ENCODE results near the gene CCDC158. TPM values are rescaled to one million over a fixed set of nuclear protein-coding genes. Genes with fewer than 3 reads are reported as not detected.

Gene CCDC158
- total and polyA plus RNA-seq, 9 donors, result 0.02 to 0.23 (median 0.15) TPM; not detected in 3

- Histone ChIP-seq H3K9me3 (no peaks in the 10 kb centered on the region), H3K27me3 (no peaks in the 10 kb centered on the region), H3K4me3 (no peak overlapping the region), H3K27ac (no peak overlapping the region), H3K4me1 (ENCODE audit: insufficient read depth) (no peaks in the 10 kb centered on the region), H3K36me3 (no peaks in the 10 kb centered on the region)
- no peak for TF ChIP-seq CTCF (IDR thresholded peaks at IDR 0.05)
- no peak for TF ChIP-seq EP300 (IDR thresholded peaks at IDR 0.05)
- TF ChIP-seq POLR2A (IDR thresholded peaks at IDR 0.05), result no peak
- intact Hi-C loops (cut with DNase I), result no loop called here
- no peak for DNase-seq
Measured at GRCh38 chr4:76272073-76272472, 148.9 kb downstream of the CCDC158 start.

- DNase-seq, result no peak
- Histone ChIP-seq H3K36me3 (no peaks in the 10 kb centered on the region), H3K27me3 (no peaks in the 10 kb centered on the region), H3K4me1 (ENCODE audit: insufficient read depth) (no peaks in the 10 kb centered on the region), H3K9me3 (no peaks in the 10 kb centered on the region), H3K27ac (no peak overlapping the region), H3K4me3 (no peak overlapping the region)
- WGBS, 3 donors, result 93 to 95% (median 94%) methylated on average over 6 of the region's 6 CpGs
- TF ChIP-seq EP300 (IDR thresholded peaks at IDR 0.05), result no peak
- TF ChIP-seq CTCF (IDR thresholded peaks at IDR 0.05), result no peak
- TF ChIP-seq POLR2A (IDR thresholded peaks at IDR 0.05), result no peak
- intact Hi-C loops (cut with DNase I), result no loop called here
Measured at GRCh38 chr4:76271248-76271647, 149.7 kb downstream of the CCDC158 start.

- intact Hi-C loops (cut with DNase I), result no loop called here
- no peaks in the 10 kb centered on the region for H3K9me3 ChIP-seq
- H3K4me1 ChIP-seq (ENCODE audit: insufficient read depth), result no peaks in the 10 kb centered on the region
- TF ChIP-seq CTCF (IDR thresholded peaks at IDR 0.05) (no peak), EP300 (IDR thresholded peaks at IDR 0.05) (no peak), POLR2A (IDR thresholded peaks at IDR 0.05) (no peak)
- no peak for DNase-seq
- H3K36me3 ChIP-seq, result no peaks in the 10 kb centered on the region
- H3K27me3 ChIP-seq, result no peaks in the 10 kb centered on the region
- H3K4me3 ChIP-seq, result no peak overlapping the region
- no peak overlapping the region for H3K27ac ChIP-seq
- 77 to 78% (median 77%) methylated on average over 11 of the region's 11 CpGs for WGBS, 3 donors
Measured at GRCh38 chr4:76270244-76271175, 150.4 kb downstream of the CCDC158 start.

GRCh38 chr4:76267811-76268210, 153.1 kb downstream of the CCDC158 start:
- TF ChIP-seq EP300 (IDR thresholded peaks at IDR 0.05) (no peak), CTCF (IDR thresholded peaks at IDR 0.05) (no peak), POLR2A (IDR thresholded peaks at IDR 0.05) (no peak)
- Histone ChIP-seq H3K27me3 (no peaks in the 10 kb centered on the region), H3K4me1 (ENCODE audit: insufficient read depth) (no peaks in the 10 kb centered on the region), H3K36me3 (no peaks in the 10 kb centered on the region), H3K27ac (no peak overlapping the region), H3K9me3 (no peaks in the 10 kb centered on the region), H3K4me3 (no peak overlapping the region)
- WGBS, 3 donors, result 95 to 97% (median 96%) methylated on average over 6 of the region's 6 CpGs
- intact Hi-C loops (cut with DNase I), result no loop called here
- DNase-seq, result no peak

All from ovary (tissue), 9 donors.